Neuron (in vitro differentiated cells): ENCODE data around the gene NAAA.

Experiments used
- H2AFZ ChIP-seq: one replicate; pipeline ENCODE4 v1.6.1; 2013; ENCODE audit warnings: low read depth, mild to moderate bottlenecking, inconsistent platforms, low read length, moderate library complexity
- H3K27me3 ChIP-seq: one replicate; pipeline ENCODE4 v1.6.1; 2013; ENCODE audit warnings: low read length; ENCODE audit not compliant: insufficient read depth
- H3K36me3 ChIP-seq: one replicate; pipeline ENCODE4 v1.6.1; 2013; ENCODE audit warnings: low read length; ENCODE audit not compliant: insufficient read depth
- H3K4me1 ChIP-seq: one replicate; pipeline ENCODE4 v1.6.1; 2013; ENCODE audit warnings: low read length; ENCODE audit not compliant: insufficient read depth
- H3K4me3 ChIP-seq: 2 replicates; pipeline ENCODE4 v1.5.1; 2013; ENCODE audit warnings: mild to moderate bottlenecking, low read length, moderate library complexity
- H3K9me3 ChIP-seq: one replicate; pipeline ENCODE4 v1.6.1; 2013; ENCODE audit warnings: low read length

The NAAA gene

GRCh38 chr4:75878246-75878756, 62.5 kb downstream of the NAAA start:
- Histone ChIP-seq H2AFZ (no peak overlapping the region), H3K27me3 (peaks cover 24% of the 10 kb centered on the region), H3K9me3 (no peaks in the 10 kb centered on the region), H3K4me1 (peaks cover 17% of the 10 kb centered on the region), H3K4me3 (no peak overlapping the region), H3K36me3 (no peaks in the 10 kb centered on the region)

DNA sequence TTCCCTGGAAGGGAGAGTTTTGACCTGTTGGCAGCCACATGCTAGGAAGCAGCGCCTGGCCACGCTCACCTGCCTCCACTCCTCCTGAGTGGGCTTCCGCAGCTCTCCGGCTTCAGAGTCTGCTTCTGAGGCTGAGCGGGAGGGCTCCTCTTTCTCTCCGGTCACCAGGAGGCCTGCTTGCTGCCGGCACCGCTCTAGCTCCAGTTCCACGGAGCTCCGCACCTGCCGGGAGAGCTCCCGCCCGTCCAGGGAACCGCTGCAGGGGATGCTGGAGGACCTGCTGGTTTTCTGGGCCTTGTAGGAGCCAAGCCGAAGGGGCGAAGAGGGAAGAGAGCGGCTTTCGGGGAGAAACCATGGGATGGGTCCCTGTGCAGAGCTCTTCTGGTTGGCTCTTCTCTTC, 64.6 kb downstream of the NAAA start:
- no peak overlapping the region for H3K4me3 ChIP-seq
- peaks cover 24% of the 10 kb centered on the region for H3K27me3 ChIP-seq
- no peak overlapping the region for H2AFZ ChIP-seq
- H3K4me1 ChIP-seq = peaks cover 17% of the 10 kb centered on the region
- H3K36me3 ChIP-seq = no peaks in the 10 kb centered on the region
- no peaks in the 10 kb centered on the region for H3K9me3 ChIP-seq

DNA sequence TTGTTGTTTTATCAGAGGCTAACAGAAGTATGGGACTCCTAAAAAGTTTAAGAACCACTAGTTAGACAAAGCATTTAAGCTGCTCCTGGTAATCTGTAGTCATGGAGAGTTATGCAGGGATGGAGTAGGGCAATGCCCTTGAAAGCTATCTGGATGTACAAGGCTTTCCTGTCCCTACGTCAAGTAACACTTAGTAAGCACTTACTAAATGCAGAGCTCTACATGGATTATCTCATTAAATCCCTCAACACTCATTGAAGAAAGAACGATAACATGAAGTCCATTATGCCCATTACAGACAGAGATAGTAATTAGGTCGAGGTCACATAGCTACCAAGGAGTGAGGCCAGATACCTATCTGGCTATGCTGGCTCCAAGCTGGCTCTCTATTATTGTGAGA, 71.7 kb downstream of the NAAA start:
- peaks cover 27% of the 10 kb centered on the region for H3K27me3 ChIP-seq
- H3K4me3 ChIP-seq = no peak overlapping the region
- H2AFZ ChIP-seq = no peak overlapping the region

DNA sequence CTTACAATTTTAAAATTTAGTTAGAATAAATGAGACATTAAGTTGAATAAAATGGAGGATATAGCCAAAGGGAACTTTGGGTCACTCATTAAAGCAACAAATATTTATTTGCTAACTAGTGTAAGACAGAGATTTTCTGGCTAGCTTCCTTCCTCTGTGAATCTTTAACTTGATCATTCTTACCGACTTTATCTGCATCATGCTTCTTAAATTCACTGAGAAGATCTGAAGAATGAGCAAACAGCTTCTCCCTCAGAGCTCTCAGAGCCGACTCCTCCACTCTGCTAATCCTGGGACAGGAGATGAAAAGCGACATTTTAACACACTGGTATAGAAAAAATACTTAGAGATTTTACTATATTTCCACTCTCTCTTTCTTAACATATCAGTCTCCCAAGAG, 73.7 kb downstream of the NAAA start:
- Histone ChIP-seq H3K27me3 (peaks cover 24% of the 10 kb centered on the region), H2AFZ (no peak overlapping the region), H3K36me3 (no peaks in the 10 kb centered on the region), H3K4me1 (no peaks in the 10 kb centered on the region), H3K4me3 (no peak overlapping the region), H3K9me3 (no peaks in the 10 kb centered on the region)

More for the DNA sequence above, 71.7 kb downstream of the NAAA start:
- no peaks in the 10 kb centered on the region for H3K9me3 ChIP-seq
- H3K36me3 ChIP-seq = no peaks in the 10 kb centered on the region
- H3K4me1 ChIP-seq = no peaks in the 10 kb centered on the region
